Measurements from ENCODE around the gene CD101.

- TF ChIP-seq, protein P1, sequence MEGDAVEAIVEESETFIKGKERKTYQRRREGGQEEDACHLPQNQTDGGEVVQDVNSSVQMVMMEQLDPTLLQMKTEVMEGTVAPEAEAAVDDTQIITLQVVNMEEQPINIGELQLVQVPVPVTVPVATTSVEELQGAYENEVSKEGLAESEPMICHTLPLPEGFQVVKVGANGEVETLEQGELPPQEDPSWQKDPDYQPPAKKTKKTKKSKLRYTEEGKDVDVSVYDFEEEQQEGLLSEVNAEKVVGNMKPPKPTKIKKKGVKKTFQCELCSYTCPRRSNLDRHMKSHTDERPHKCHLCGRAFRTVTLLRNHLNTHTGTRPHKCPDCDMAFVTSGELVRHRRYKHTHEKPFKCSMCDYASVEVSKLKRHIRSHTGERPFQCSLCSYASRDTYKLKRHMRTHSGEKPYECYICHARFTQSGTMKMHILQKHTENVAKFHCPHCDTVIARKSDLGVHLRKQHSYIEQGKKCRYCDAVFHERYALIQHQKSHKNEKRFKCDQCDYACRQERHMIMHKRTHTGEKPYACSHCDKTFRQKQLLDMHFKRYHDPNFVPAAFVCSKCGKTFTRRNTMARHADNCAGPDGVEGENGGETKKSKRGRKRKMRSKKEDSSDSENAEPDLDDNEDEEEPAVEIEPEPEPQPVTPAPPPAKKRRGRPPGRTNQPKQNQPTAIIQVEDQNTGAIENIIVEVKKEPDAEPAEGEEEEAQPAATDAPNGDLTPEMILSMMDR (IDR thresholded peaks at IDR 0.05; ENCODE audit: low read depth, low read length, poor library complexity, severe bottlenecking): no peak
- no peak for TF ChIP-seq EZH2phosphoT487 (IDR thresholded peaks at IDR 0.05; ENCODE audit: borderline replicate concordance, low read length)
Measured at GRCh38 chr1:117000142-117000541, 1.4 kb upstream of the CD101 start.

All from DOHH2 (cell line).